ENCODE results near the gene NIF3L1.

Gene NIF3L1

GRCh38 chr2:200888704-200889625 is at the start of gene NIF3L1, which contains the start of gene PPIL3:
Gene NIF3L1, plus strand, starts transcription at chr2:200889371. Its CDS starts 2,573 bp downstream, at chr2:200891944.
Gene PPIL3, minus strand, starts transcription at chr2:200889077. Its CDS starts 1,462 bp downstream, at chr2:200887615.
- FAIRE-seq: peak; percentile 98

- no peak for FAIRE-seq
Measured at GRCh38 chr2:200839513-200839912, 49.7 kb upstream of the NIF3L1 start.

GRCh38 chr2:200843993-200844948 is 44.9 kb upstream of the NIF3L1 start:
- FAIRE-seq: no peak

GRCh38 chr2:200845194-200845593 is 44.0 kb upstream of the NIF3L1 start:
- no peak for FAIRE-seq

GRCh38 chr2:200845669-200846325 is 43.4 kb upstream of the NIF3L1 start:
- FAIRE-seq: no peak

GRCh38 chr2:200847269-200847668 is 41.9 kb upstream of the NIF3L1 start:
- no peak for FAIRE-seq

- FAIRE-seq: no peak
Measured at GRCh38 chr2:200847939-200848338, 41.2 kb upstream of the NIF3L1 start.

GRCh38 chr2:200850512-200851256 is 38.5 kb upstream of the NIF3L1 start:
- no peak for FAIRE-seq

GRCh38 chr2:200851398-200852248 is 37.5 kb upstream of the NIF3L1 start:
- FAIRE-seq: peak; percentile 21

- no peak for FAIRE-seq
Measured at GRCh38 chr2:200852605-200853004, 36.6 kb upstream of the NIF3L1 start.

- FAIRE-seq: no peak
Measured at GRCh38 chr2:200856806-200857205, 32.4 kb upstream of the NIF3L1 start.

- FAIRE-seq: no peak
Measured at GRCh38 chr2:200860092-200860795, 28.9 kb upstream of the NIF3L1 start.

GRCh38 chr2:200861617-200862155 is 27.5 kb upstream of the NIF3L1 start:
- FAIRE-seq: no peak

GRCh38 chr2:200862532-200863000 is 26.6 kb upstream of the NIF3L1 start:
- FAIRE-seq: no peak

- FAIRE-seq: no peak
Measured at GRCh38 chr2:200863782-200864175, 25.4 kb upstream of the NIF3L1 start.

GRCh38 chr2:200864176-200865034 is 24.8 kb upstream of the NIF3L1 start, which contains the start of gene CLK1:
Gene CLK1, minus strand, starts transcription at chr2:200864658. Its CDS starts 2,796 bp downstream, at chr2:200861862.
- no peak for FAIRE-seq

- no peak for FAIRE-seq
Measured at GRCh38 chr2:200869014-200869413, 20.2 kb upstream of the NIF3L1 start.

- FAIRE-seq: no peak
Measured at GRCh38 chr2:200871151-200871550, 18.0 kb upstream of the NIF3L1 start.

- FAIRE-seq: no peak
Measured at GRCh38 chr2:200873560-200873959, 15.6 kb upstream of the NIF3L1 start.

Data from G401.6 (cell line).